HepG2 (cell line): ENCODE results near the gene ATRIP. TPM values are rescaled to one million over a fixed set of nuclear protein-coding genes. Genes with fewer than 3 reads are reported as not detected.

Source experiments
- ARNT2 ChIP-seq: sonication (generic); formaldehyde crosslinking; IDR thresholded peaks from 2 replicates; pipeline ENCODE4 v1.8.0; 2022; ENCODE audit warnings: mild to moderate bottlenecking, low read depth, missing genetic modification reagents, moderate library complexity
- ATF2 ChIP-seq: sonication (generic); formaldehyde crosslinking; IDR thresholded peaks from 2 replicates; pipeline ENCODE4 v1.4.0; 2020; ENCODE audit warnings: missing genetic modification reagents
- ELF4 ChIP-seq: sonication (generic); formaldehyde crosslinking; IDR thresholded peaks from 2 replicates; pipeline ENCODE4 v1.5.0; 2020; ENCODE audit warnings: missing genetic modification reagents, mild to moderate bottlenecking, moderate library complexity, borderline replicate concordance
- HNRNPLL ChIP-seq: fragments of 200-400 bp; formaldehyde crosslinking; IDR thresholded peaks from 2 replicates; pipeline ENCODE4 v1.6.1; 2017; ENCODE audit warnings: mild to moderate bottlenecking, low read depth, low read length; ENCODE audit not compliant: poor library complexity, severe bottlenecking
- HOXA3 ChIP-seq: sonication (generic); formaldehyde crosslinking; IDR thresholded peaks from 2 replicates; pipeline ENCODE4 v1.5.0; 2020; ENCODE audit warnings: missing genetic modification reagents
- MXD3 ChIP-seq: IDR thresholded peaks from 2 replicates; pipeline ENCODE4 v1.6.1; 2016; ENCODE audit warnings: mild to moderate bottlenecking, missing biosample characterization, missing genetic modification reagents
- MYC ChIP-seq: sonication (generic); formaldehyde crosslinking; IDR thresholded peaks from 2 replicates; pipeline ENCODE4 v1.9.0; 2021; ENCODE audit warnings: missing genetic modification reagents, borderline replicate concordance
- PAWR ChIP-seq: sonication (generic); formaldehyde crosslinking; IDR thresholded peaks from 2 replicates; pipeline ENCODE4 v1.4.0; 2020; ENCODE audit warnings: missing genetic modification reagents, mild to moderate bottlenecking, borderline replicate concordance
- SKI ChIP-seq: fragments of 450-650 bp; IDR thresholded peaks from one replicate; pipeline ENCODE4 v1.6.1; 2018; ENCODE audit warnings: mild to moderate bottlenecking; ENCODE audit not compliant: partially characterized antibody
- ZBTB10 ChIP-seq: sonication (generic); formaldehyde crosslinking; IDR thresholded peaks from 2 replicates; pipeline ENCODE4 v1.4.0; 2020; ENCODE audit warnings: missing genetic modification reagents, borderline replicate concordance
- ZNF136 ChIP-seq: sonication (generic); formaldehyde crosslinking; IDR thresholded peaks from 2 replicates; pipeline ENCODE4 v1.8.1; 2022; ENCODE audit warnings: low read depth, mild to moderate bottlenecking, moderate library complexity, missing genetic modification reagents
- ZNF431 ChIP-seq: sonication (generic); formaldehyde crosslinking; IDR thresholded peaks from 2 replicates; pipeline ENCODE4 v1.9.0; 2022; ENCODE audit warnings: missing genetic modification reagents, low read depth, mild to moderate bottlenecking, borderline replicate concordance
- ZNF446 ChIP-seq: sonication (generic); formaldehyde crosslinking; IDR thresholded peaks from 2 replicates; pipeline ENCODE4 v1.5.0; 2020; ENCODE audit warnings: mild to moderate bottlenecking, missing genetic modification reagents
- ZNF768 ChIP-seq: sonication (generic); formaldehyde crosslinking; IDR thresholded peaks from 2 replicates; pipeline ENCODE4 v1.4.0; 2020; ENCODE audit warnings: missing genetic modification reagents
- ZNF800 ChIP-seq: sonication (generic); formaldehyde crosslinking; IDR thresholded peaks from 2 replicates; pipeline ENCODE4 v1.4.0; 2020; ENCODE audit warnings: missing genetic modification reagents
- polyA plus RNA-seq, 8 experiments: library from polyadenylated mRNA; depleted of rRNA in 3 of 8; stranded (reverse) in 7 of 8; unstranded in 1 of 8; fragments of >200 nt; fragmentation: Illumina TruSeq in 4 of 8; extraction: Trizol in 4 of 8; gene quantifications; 2 replicates each; pipeline versions ENCODE4 v1.2.1 to v1.2.3, GENCODE V29; 2011 to 2016; ENCODE audit warnings: low read depth in 4 of 8, missing spikeins in 1 of 8, mixed read lengths in 1 of 8; ENCODE audit not compliant: insufficient read depth in 1 of 8
- total RNA-seq, 5 experiments: library from RNA; depleted of rRNA; stranded (reverse); fragments of >200 nt; fragmentation: Illumina TruSeq; extraction: Trizol; gene quantifications; 2 replicates each; pipeline ENCODE4 v1.2.3, GENCODE V29; 2016; ENCODE audit warnings: low read depth in 1 of 5
- TF ChIP-seq, protein P1 (sequence below), 2 experiments: sonication (generic) in 1 of 2; formaldehyde crosslinking in 1 of 2; IDR thresholded peaks; 2 replicates each; pipeline versions ENCODE4 v1.4.0 to v1.6.1; 2018 to 2020; ENCODE audit warnings: missing genetic modification reagents in 2 of 2, borderline replicate concordance in 1 of 2, low read depth in 1 of 2, mild to moderate bottlenecking in 1 of 2, missing biosample characterization in 1 of 2
- TF ChIP-seq, protein P2 (sequence below): sonication (generic); formaldehyde crosslinking; IDR thresholded peaks from 2 replicates; pipeline ENCODE4 v1.8.0; 2022; ENCODE audit warnings: low read depth, missing genetic modification reagents

Gene ATRIP
- total and polyA plus RNA-seq, 2 of the 13 experiments (the other 11 are each of a cell fraction or from before 2014, with no cell fraction given), result 5.1 to 12.5 TPM

GRCh38 chr3:48429317-48429959 is 17.1 kb upstream of the ATRIP start (continued):
- no peak for TF ChIP-seq ATF2 (CRISPR knock-in tag)
- peak; percentile 34; the same call in 1 of the 2 replicates for TF ChIP-seq ZNF446 (CRISPR knock-in tag)
- peak; percentile 32; the same call in 1 of the 2 replicates for TF ChIP-seq MYC
- TF ChIP-seq HOXA3 (CRISPR knock-in tag), result peak; percentile 11; the same call in 1 of the 2 replicates
- TF ChIP-seq ELF4 (CRISPR knock-in tag), result no peak
- TF ChIP-seq, protein P1, sequence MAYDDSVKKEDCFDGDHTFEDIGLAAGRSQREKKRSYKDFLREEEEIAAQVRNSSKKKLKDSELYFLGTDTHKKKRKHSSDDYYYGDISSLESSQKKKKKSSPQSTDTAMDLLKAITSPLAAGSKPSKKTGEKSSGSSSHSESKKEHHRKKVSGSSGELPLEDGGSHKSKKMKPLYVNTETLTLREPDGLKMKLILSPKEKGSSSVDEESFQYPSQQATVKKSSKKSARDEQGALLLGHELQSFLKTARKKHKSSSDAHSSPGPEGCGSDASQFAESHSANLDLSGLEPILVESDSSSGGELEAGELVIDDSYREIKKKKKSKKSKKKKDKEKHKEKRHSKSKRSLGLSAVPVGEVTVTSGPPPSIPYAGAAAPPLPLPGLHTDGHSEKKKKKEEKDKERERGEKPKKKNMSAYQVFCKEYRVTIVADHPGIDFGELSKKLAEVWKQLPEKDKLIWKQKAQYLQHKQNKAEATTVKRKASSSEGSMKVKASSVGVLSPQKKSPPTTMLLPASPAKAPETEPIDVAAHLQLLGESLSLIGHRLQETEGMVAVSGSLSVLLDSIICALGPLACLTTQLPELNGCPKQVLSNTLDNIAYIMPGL (CRISPR knock-in tag; IDR thresholded peaks at IDR 0.05; ENCODE audit: borderline replicate concordance in 1 of 2, low read depth in 1 of 2), result peak in 1 of 2 experiments; percentile 15; a peak in 1 of 4 replicates
- TF ChIP-seq ZNF431, result 0 out of 2 replicates have a peak, but pooled peaks have one; percentile 6
- peak; percentile 80 for TF ChIP-seq HNRNPLL
- no peak for TF ChIP-seq SKI
- TF ChIP-seq ARNT2 (CRISPR knock-in tag), result peak; percentile 36; the same call in 1 of the 2 replicates
- peak; percentile 28; the same call in 1 of the 2 replicates for TF ChIP-seq MXD3 (CRISPR knock-in tag)
- TF ChIP-seq ZNF768 (CRISPR knock-in tag), result 0 out of 2 replicates have a peak, but pooled peaks have one; percentile 9
- TF ChIP-seq ZNF800 (CRISPR knock-in tag), result no peak
- TF ChIP-seq ZBTB10 (CRISPR knock-in tag), result peak; percentile 49; the same call in 1 of the 2 replicates
- 0 out of 2 replicates have a peak, but pooled peaks have one; percentile 1 for TF ChIP-seq ZNF136 (CRISPR knock-in tag)
- TF ChIP-seq, protein P2, sequence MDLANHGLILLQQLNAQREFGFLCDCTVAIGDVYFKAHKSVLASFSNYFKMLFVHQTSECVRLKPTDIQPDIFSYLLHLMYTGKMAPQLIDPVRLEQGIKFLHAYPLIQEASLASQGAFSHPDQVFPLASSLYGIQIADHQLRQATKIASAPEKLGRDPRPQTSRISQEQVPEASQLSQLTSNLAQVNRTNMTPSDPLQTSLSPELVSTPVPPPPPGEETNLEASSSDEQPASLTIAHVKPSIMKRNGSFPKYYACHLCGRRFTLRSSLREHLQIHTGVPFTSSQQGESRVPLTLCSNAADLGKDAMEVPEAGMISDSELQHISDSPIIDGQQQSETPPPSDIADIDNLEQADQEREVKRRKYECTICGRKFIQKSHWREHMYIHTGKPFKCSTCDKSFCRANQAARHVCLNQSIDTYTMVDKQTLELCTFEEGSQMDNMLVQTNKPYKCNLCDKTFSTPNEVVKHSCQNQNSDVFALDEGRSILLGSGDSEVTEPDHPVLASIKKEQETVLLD, result 0 out of 2 replicates have a peak, but pooled peaks have one; percentile 12
- 0 out of 2 replicates have a peak, but pooled peaks have one; percentile 60 for TF ChIP-seq PAWR (CRISPR knock-in tag)
